Hindlimb muscle (tissue), 1 donor: Measurements from ENCODE around the gene DIPK1C. TPM values are rescaled to one million over a fixed set of nuclear protein-coding genes. Genes with fewer than 3 reads are reported as not detected.
A peak's percentile ranks its signal among the peaks of the same experiment; 100 is the strongest.
"Not testable (repeated sequence)": the region's sequence is repeated elsewhere in the genome, so short reads cannot be mapped to it uniquely, and the experiment has no call there.

Experiments used
- DNase-seq: peaks from one replicate; pipeline ENCODE4 v3.0.0-alpha.2; 2013
- polyA plus RNA-seq: library from polyadenylated mRNA; unstranded; fragments of 120-200 nt; gene quantifications from one replicate; pipeline ENCODE4 v1.2.1, GENCODE V29; 2013; ENCODE audit not compliant: insufficient read length

The DIPK1C gene
- 9.4 TPM for polyA plus RNA-seq

DNA sequence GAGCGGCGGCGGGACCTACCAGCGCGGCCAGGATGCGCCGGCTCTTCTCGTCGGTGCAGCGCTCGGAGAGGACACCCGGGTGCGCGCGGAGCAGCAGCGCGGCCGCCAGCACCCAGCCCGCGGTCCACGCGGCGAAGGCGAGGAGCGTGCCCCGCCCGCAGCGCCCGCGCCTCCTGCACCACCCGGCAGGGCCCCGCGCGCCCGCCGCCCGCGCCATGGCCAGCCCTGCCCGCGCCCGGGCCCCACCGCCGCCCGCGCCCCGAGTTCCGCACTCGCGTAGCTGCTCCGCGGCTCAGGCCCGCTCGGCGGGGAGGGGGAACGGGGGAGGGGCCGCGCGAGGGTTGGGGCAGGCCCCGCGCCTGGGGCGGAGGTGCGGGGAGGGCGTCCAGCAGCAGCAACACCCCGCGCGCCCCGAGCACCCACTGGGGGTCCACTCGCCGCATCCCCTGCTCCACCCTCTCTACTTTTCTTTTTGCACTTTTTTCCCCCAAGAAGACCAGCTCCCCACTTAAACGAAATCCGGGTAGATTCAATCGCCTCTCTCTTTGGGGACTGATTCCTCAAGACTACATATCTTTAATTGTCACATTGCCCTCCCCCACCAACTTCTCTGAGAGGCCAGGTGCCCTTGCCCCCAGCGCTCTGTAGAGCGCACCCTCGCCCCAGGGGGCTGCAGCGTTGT lies at the start of gene DIPK1C:
DIPK1C (minus strand) TSS at position 266 of the 682 bp plus-strand sequence; CDS start at position 217, 49 bp downstream.
- no peak for DNase-seq

DNA sequence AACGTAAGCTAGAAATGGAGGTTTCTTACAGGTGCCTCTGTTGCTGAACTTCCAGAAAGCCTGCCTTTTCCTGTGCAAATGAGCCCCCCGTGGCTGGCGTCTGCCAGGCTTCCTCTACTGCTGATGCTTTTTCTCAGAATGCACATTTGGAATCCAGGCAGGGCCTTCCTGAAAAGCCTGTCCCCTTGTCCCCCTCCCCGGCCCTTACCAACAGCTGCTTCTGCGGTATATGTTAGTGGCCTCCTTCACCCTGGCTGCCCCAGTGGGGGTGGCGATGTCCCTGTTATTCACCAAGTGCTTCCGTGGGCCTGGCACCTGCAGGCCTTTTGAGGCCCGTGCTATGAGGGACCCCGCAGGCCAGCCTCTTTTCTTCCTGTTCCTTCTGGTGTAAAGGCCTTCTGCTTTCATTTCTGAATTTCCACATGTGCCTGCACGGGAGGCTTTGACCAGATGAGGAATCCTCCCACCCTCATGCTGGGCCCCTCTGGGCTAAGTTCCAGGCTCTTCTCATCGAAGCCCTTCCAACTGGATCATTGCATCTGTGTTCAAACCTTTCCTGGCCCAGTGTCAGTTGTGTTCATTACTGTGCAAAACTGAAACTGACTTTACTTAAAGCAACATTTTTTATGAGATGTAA lies 49.5 kb upstream of the DIPK1C start:
- DNase-seq: peak; percentile 94

DNA sequence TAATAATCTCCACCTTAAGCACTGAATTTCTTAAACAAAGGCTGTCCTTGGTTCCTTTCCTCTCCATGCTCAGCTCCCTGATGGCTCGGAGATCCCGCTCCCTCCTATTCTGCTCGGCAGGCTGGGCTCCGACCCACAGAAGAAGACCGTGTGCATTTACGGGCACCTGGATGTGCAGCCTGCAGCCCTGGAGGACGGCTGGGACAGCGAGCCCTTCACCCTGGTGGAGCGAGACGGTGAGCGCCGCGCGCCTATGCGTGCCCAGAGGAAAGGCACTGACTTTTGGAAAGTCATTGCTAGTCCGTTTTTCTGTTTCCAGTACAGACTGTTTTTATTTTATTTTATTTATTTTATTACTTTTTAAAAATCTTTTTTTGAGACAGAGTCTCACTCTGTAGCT lies 48.7 kb upstream of the DIPK1C start:
- DNase-seq: no peak

DNA sequence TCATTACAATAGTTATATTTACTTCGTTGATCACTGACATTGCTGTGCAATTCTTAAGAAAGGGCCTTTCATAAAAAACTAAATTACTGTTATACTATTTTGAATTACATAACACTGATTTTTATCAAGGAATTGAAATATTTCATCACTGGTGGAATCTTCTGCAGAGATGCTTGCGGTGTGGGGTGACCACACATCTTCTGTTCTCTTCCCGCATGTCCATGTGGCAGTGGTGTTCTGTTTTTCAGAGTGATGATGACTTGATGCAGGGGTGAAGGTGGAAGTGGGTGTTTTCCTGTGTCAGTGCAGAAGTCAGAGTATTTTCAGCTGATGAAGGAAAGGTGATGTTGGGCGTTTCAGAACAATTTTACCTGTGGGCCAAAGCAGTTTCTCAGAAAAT lies 46.0 kb upstream of the DIPK1C start:
- DNase-seq: no peak

DNA sequence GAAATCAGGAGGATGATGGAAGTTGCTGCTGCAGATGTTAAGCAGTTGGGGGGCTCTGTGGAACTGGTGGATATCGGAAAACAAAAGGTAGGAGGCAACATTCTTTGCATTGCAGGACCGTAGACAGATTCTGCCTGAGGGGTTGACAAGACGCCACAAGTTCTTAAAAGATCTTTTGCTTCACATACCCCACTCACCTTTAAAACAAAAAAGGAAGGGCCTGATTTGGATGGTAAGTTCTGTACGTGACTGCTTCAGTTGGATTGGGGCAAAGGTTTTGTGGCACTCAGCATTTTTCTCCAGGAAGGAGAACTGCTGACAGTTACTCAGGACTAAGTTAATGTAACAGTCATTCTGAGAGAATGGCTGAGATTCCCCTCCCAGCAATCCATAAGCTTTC lies 44.3 kb upstream of the DIPK1C start:
- DNase-seq: no peak

DNA sequence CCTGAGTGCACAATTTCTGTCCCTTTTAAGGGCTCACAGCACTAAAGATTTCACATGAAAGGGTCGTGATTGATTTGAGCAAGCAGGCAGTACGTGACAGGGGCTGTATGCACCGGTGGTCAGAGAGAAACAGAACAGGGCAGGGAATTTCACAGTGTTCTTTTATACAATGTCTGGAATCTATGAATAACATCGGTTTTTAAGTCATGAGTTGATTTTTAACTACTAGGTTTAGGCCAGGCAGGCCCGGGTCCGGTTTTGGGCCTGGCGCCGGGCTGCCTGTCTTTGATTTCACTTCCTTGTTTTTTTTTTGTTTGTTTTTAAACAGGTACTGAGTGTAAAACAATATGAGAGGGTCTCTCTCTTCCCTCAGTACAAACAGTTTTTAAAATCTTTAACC lies 43.7 kb upstream of the DIPK1C start:
- DNase-seq: not testable (repeated sequence)

DNA sequence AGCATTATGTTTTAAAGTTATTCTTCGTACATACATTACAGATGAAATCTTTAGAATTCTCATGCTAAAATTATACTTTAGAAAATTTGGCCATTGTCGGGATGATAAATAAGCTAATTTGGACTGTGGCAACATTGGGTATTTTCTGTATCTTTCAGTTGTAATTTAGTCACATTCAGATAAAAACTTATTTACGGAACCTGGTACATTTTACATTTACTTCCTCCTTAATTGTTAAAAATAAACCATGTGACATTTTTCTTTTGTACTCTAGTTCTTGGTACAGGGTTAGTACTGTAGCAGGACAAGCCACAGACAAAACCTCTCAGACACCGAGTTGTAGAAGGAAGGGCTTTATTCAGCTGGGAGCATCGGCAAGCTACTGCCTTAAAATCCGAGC lies 43.3 kb upstream of the DIPK1C start:
- DNase-seq: no peak

DNA sequence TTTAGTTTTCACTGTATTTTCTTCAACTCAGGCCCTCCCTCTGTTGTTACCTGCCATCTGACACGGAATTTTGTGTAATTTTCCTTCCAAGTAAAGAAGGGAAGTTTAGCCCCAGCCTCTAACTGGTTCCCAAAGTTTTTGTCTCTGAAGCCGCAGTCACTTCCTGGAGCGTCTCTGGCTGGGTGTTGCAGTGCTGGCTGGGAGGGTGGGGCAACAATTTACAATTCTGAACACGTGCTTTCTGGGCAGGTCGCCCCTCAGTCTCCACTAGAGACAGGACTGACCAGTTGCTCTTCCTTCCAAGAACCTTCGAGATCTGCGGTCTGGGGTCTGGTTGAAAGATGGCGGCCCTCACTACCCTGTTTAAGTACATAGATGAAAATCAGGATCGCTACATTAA lies 42.5 kb upstream of the DIPK1C start:
- no peak for DNase-seq

DNA sequence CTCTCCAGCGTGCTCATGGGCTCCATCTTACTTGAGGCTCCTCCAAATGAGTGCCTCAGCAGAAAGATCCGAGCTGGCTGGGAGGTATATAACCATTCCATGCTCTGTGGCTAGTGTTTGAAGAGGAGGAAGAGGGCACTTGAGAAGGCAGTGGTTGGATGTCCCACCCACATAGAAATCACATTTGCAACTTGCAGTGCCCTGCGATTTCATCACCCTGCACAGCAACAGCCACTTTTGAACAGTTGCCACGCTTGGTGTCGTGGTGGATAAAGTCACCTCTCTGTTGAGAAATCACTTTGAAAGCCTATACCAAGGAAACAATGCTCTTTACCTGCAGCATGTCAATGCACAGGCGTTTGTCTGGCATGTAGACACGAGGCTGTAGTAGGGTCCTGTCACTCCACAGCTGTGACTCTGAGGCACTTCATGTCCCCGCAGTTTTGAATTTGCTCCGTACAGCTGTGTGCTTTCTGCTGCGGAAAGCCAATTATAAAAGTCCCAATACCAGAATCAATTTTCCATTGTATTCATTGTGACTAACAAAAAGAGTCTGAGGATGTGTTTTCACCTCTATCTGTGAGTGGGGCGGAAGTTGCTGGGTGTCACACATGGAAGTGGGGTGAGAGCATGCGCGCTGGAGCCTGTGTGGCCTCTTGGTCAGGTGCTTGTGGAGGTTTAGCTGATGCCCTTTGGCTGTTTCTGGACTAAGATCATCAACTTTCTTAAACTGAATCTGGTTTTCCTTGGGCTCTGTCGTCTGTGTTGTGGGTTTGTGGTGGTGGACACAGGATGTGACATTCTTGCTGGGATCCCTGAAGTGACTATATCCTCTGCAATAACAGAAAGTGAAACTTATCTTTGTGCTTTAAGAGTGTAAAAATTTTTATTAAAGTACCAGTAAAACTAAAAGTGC lies 41.9 kb upstream of the DIPK1C start:
- DNase-seq: no peak

DNA sequence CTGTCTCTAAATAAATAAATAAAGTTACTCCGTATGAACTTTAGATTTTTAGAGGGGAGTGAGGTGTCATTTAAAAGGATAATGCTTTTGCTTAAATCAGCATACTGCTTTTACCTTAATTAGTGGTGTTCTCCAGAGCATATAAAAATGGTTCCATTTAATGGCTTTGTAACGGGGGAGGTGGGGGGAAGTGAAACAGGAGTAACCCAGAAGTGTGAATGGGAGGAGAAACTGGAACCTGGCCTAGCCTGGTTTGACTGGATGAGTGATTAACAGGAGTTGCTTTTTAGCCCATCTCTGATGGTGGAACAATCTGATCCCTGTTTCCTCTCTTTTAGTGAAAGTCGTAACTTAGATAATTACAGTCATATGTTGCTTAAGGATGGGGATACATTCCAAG lies 40.7 kb upstream of the DIPK1C start:
- no peak for DNase-seq

DNA sequence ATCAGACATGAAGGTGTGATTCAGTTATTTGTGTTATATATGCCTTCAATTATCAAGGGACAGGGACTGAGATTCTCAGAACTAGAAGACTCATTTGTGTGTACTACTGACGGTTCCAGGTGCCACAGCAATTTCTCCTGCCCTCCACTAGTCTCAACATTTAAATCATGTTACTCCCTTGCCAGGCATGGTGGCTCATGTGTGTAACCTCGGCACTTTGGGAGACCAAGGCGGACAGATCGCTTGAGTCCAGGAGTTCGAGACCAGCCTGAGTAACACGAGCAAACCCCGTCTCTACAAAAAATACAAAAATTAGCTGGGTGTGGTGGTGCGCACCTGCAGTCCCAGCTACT lies 40.2 kb upstream of the DIPK1C start:
- DNase-seq: no peak

DNA sequence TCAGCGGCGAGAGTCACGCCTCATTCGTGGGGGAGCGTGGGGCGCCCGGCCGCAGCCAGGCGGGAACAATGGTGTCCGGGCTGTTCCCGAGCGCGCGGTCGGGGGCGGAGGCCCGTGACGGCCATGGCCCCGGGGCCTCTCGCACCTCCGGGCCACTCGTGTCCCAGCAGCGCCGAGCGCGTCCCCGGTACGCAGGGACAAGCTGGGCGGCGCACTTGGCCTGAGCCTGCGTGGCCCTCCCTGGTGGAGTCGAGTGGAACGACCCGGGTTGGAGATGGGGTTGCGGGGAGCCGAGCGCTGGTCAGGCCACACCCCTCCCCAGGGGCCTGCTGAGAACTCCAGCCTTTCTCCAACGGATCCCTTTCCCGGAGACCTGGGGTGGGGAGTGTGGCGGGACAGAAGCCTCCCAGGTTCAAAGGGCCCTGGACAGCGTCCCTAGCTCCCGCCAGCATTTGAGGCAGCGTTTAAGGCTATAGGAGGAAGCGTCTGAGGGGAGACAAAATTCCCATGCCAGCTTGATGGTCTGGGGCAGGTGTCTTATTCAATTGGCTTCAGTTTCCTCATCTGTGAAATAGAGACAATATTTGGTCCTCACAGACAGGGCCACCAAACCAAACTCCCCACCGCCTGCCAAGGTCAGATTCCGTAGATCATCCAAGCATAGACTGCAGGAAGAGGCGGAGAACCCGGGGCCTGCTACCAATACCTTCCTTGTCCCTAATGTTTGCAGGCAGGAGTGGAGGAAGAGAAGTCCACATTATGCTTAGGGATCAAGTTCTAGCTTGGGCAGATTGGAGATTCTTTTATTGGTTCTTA lies 39.6 kb upstream of the DIPK1C start:
- peak; percentile 67 for DNase-seq

DNA sequence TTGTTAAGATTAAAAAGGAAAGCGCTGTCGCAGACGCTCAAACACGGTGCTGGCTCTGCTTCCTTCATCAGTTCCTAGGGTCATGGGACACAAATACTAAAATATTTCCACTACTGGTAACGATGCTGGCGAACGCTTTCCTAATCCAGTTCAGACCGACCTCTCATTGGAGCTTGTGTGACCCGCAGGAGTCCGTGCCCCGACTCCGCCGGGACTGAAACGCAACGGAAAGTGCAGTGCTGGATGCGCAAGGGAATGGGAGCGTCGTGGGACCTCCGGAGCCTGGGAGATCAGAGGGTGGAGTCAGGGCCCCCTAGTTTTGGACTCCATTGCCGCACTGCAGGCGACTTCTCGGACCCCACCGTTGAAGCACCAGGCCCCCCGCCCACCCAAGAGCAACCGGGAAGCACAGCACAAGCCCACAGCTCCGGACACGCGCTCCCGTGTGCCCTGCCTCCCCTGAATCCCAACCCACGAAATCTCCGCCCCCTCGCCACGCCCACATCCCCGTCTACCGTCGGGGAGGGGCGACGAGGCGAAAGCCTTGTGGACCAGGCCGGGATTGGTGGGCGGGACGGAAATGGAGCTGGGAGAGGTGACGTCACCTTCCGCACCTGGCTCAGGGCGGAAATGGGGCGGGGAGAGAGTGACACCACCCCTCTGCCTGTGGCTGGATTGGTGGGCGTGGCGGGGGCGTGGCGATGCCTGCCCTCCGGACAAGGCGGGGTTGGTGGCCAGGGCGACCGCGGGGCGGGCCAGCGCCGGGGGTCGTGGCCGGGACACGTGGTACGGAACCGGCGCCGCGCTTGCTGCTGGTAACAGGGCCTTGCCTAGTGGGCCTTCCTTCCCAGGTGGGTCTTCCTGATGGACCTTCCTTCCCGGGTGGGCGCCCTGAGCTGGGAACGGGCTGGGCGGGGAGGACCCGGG lies 38.7 kb upstream of the DIPK1C start, which contains the start of gene CNDP2:
CNDP2 (plus strand) TSS at position 783 of the 927 bp plus-strand sequence. CDS start 3,611 bp downstream, outside the sequence.
- peak; percentile 100 for DNase-seq

DNA sequence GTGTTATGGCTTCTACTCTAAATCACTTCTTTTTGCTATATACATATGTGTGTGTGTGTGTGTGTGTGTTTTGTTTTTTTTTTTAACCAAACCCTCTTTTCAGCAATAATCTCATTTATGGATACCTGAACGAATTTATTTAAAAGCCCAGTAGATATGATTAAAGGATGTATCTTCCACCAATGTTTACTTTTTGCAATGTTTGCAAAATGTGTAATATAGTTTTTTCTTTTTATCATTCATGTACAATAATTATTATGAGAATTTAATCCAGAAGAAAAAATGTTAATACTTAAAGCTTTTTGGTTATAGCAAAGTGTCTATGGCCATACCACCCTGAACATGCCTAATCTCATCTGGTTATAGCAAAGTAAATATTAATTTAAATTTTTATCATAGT lies 37.4 kb upstream of the DIPK1C start:
- no peak for DNase-seq

DNA sequence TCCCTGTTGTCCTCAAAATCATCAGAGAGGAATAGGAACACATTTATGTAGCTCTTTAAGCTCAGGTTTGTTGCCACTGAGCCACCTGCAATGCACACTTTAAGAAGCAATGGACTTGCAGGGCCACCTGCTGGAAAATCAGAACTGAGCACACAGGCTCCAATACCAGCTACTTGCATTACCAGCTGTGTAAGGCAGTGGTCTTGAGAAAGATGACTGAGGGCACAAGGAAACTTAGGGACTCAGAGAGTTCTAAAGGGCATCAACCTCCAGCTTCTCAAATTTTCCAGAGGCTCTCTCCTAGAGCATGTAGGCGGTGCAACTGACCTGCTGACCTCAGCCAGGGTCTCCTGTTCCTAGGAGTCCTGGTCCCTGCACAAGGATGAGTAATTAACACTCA lies 36.6 kb upstream of the DIPK1C start:
- no peak for DNase-seq

DNA sequence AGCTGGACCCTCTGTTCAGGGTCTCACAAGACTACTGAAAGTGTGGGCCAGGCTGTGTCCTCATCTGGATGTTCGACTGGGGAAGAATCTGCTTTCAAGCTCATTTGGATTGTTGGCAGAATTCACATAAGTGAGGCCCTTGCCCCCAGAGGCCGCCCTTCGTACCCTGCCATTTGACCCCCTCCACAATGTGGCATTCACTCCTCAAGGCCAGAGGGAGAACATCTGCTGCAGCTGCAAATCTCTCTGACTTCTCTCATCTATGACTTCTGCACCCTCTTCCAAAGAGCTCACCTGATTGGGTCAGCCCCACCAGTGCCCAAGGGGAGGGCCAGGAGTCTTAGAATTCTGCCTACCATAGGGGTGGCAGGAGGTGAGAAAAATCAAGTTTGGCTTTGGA lies 35.2 kb upstream of the DIPK1C start:
- DNase-seq: no peak

DNA sequence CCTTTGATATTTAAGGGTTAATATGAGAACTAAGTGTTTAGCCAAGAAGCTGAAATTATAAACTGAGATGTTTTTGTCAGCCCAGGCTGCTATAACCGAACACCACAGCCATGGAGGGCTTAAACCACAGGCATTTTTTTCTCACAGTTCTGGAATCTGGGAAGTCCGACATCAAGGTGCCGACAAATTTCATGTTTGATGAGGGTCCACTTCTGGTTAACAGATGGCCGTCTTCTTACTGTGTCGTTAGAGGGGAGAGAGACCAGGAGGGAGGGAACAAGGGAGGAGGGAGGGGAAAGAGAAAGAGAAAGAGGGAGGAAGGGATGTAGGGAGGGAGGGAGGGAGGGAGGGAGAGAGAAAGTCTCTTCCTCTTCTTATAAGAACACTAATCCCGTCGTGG lies 32.6 kb upstream of the DIPK1C start:
- DNase-seq: no peak

DNA sequence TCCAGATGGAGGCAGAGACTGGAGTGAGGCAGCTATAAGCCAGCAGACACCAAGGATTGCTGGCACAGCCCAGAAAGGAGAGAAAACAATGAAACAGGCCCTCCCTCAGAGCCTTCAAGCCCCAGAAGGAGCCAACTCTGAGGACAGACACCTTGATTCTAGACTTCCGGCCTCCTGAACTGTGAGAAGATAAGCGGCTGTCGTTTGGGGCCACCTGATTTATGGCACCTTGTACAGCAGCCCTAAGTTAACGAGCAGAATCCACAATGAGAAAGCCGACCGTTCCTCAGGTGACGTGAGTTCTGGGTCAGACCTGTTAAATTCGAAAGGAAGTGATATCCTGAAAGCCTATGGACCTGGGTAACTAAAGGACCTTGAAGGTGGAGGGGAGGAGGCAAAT lies 31.8 kb upstream of the DIPK1C start:
- no peak for DNase-seq

DNA sequence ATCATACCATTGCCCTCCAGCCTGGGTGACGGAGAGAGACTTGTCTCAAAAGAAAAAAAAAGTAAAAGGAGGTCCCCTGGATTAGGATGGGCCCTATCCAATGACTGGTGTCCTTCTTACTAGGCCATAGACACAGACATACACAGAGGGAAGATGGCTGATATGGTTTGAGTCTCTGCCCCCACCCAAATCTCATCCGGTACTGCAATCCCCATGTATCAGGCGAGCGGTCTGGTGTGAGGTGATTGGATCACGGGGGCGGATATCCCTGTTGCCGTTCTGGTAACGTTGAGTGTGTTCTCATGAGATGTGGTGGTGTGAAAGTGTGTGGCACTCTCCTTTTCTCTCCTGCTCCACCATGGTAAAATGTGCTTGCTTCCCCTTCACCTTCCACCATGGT lies 31.2 kb upstream of the DIPK1C start:
- no peak for DNase-seq

DNA sequence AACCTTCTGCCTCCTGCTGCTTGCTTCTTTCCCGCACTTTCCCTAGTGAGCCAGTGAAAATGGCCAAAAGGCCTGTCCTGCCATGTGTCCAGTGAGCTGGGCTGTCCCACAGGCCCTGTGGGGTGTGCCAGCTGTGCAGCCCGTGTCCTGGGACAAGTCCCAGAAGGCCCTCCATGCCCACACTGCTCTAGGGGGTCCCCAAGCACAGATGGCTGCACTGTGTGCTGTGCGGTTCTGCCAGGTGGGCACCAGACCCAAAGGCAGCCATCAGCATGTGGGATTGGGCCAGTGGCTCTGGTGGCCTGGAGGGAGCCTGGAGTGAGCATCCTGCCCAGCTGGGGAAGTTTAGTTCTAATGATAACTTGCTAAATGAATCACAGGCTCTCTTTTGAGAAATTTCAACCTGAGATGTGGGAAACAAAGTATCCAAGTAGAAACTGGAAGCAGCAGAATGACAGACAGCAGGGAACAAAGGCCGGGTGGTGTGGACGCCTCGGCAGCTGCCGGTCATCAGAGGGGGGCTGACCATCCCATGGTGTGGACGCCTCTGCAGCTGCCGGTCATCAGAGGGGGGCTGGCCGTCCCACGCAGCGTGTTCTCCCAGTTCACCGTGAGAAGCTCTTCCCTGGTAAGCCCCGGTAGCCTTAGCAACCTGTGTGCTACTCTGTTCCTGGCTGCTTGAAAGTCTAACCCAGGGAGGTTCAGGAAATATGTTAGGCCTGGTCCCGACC lies 29.2 kb upstream of the DIPK1C start:
- no peak for DNase-seq

DNA sequence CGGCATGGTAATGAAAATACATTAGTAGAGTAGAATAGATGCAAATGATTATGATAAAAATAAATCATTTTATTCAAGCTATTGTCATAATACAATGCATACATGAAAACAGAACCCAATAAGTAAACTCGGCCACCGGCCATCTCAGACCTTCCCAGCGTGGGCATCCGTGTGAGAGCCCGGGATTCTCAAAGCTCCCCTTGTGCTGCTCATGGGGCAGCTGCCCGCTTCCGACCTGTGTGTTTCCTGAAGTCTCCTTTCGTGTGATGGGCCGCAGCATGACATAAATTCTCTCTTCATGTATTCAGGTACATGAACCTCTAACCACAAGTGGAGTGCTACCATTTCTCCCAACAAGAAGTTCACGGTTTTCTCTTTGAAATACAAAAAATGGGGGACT lies 25.6 kb upstream of the DIPK1C start:
- DNase-seq: no peak
